IPS-15b (cell line): ENCODE data around the gene SPATA3.

ENCODE experiments used
- H3K27me3 ChIP-seq: one replicate; pipeline ENCODE4 v1.6.1; 2013; ENCODE audit warnings: low read length; ENCODE audit not compliant: control insufficient read depth, insufficient read depth
- H3K36me3 ChIP-seq: one replicate; pipeline ENCODE4 v1.6.1; 2013; ENCODE audit warnings: low read length; ENCODE audit not compliant: control insufficient read depth, insufficient read depth
- H3K4me1 ChIP-seq: one replicate; pipeline ENCODE4 v1.6.1; 2013; ENCODE audit warnings: mild to moderate bottlenecking, low read length; ENCODE audit not compliant: control insufficient read depth, insufficient read depth
- H3K4me3 ChIP-seq: one replicate; pipeline ENCODE4 v1.5.1; 2013; ENCODE audit warnings: low read depth, low read length
- H3K9ac ChIP-seq: one replicate; pipeline ENCODE4 v1.6.1; 2013; ENCODE audit warnings: low read depth, mild to moderate bottlenecking, low read length
- H3K9me3 ChIP-seq: one replicate; pipeline ENCODE4 v1.6.1; 2013; ENCODE audit warnings: mild to moderate bottlenecking, low read length; ENCODE audit not compliant: control insufficient read depth, insufficient read depth

The SPATA3 gene

DNA sequence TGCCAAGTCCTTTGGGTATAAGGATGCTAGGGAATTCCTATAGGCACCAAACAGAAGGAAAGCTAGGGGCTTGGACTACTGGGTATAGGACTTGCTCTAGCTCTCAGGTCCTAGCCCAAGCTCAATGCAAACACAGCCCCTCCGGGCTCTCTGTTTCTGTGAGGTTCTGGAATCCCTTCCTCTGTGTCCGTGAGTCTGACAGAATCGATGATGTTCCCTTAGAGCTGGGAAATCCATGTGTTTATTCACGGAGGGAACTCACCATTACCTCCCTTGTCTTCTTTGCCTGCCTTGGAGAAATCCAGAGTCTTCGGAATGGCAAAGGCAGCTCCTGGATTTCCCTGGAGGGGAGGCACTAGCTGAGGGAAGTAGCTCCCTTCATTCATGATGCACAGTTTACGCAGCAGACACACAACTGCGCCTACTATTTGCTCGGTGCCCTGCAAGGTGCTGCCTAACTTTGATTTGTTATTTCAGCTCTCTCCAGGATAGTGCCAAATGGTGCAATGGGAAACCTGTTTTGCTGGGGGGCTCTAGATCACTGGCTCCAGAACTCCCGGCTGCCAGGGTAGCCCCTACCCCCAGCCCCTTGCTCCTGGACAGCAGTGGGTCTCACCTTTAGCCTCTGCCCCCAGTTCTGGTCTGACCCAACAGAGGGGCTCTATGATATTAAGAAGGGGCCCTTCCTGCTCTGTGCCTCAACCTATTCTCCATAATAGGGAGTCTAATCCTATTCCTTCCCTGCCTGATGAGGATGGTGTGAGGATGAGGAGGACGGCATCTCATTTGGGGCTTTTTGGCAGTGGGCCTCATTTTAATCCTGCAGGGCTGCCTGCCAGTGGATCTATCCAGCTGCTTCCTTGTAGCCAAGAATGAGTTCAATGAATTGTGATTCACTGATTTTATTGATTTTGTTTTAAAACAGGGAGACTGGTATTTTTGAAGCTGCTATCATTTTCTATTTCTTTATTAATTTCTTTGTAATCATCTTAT, 52.3 kb downstream of the SPATA3 start:
- no peaks in the 10 kb centered on the region for H3K9me3 ChIP-seq
- no peaks in the 10 kb centered on the region for H3K4me1 ChIP-seq
- H3K36me3 ChIP-seq: no peaks in the 10 kb centered on the region
- no peak overlapping the region for H3K4me3 ChIP-seq
- H3K27me3 ChIP-seq: peaks cover 27% of the 10 kb centered on the region
- H3K9ac ChIP-seq: no peak overlapping the region

DNA sequence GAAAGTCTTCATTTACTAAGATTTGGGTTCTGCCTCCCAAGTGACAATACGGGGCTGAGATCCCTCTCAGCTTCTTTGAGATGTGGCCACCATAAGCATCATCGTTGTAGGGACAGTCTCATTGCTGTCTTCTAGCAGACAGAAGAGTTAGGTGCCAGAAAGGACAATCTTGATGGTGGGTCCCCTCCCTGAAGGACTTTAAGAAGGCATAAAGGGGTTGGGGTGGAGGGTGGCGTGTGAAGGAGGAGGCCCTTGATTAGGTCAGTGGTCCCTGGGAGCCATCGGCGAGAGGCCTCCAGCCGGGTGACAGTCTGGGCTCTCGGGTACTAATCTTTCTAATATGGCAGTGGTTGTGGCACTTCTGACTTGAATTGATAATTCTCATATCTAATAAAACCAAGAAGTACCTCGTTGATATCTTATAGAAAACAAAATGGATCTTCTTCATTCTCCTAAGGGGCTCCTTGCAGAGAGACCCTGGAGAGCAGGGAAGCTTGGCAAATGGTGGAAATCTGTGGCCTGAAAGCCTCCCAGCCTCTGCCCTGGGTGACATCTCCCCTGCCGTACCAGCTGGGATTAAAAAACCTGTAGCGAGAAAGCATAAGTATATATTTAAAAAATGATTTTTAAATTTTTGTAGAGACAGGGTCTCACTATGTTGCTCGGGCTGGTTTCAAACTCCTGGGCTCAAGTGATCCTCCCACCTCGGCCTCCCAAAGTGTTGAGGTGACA, 53.5 kb downstream of the SPATA3 start:
- Histone ChIP-seq H3K4me1 (no peaks in the 10 kb centered on the region), H3K27me3 (peaks cover 40% of the 10 kb centered on the region), H3K9me3 (no peaks in the 10 kb centered on the region), H3K36me3 (no peaks in the 10 kb centered on the region), H3K4me3 (no peak overlapping the region), H3K9ac (no peak overlapping the region)

DNA sequence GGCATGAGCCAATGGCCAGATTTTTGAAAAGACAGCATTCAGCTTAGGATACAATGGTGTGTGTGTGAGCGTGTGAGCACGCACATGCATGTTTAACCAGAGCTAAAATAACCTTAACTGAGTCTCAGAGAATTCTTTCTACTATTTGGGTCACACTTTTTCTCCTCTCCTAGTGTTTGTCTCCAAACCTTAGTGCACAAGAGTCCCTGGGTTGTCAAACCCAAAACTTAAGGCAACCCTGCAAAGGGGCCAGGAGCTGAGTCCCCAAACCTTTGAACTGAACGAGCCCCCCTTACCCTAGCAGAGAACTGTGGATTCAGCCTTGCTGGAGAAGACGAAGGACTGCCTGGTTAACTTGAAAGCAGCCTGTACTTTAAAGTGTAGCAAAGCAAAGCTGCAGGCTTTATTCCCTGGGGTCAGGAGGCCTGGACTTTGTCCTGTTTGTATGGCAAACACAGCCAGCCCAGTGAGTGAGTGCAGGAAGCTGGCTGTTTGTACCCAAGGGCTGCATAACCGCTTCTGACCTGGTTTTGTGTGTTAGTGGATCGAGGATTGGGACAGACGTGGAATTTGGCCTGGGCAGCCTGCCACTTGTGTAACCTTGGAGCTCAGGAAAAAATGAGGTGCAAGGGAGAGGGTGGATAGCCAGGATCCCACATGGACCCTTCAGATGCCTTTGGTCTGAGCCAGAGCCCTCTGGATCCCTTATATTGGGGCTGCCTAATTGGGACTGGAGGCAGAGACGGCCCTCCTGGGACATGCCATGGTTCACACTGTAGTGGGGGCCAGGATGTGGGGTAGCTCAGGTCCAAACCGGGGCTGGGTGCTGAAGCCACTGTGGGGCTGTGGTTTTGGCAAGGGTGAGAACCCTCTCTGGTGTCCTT, 54.3 kb downstream of the SPATA3 start:
- Histone ChIP-seq H3K9me3 (no peaks in the 10 kb centered on the region), H3K9ac (no peak overlapping the region), H3K36me3 (no peaks in the 10 kb centered on the region), H3K27me3 (peaks cover 41% of the 10 kb centered on the region), H3K4me3 (no peak overlapping the region), H3K4me1 (no peaks in the 10 kb centered on the region)

DNA sequence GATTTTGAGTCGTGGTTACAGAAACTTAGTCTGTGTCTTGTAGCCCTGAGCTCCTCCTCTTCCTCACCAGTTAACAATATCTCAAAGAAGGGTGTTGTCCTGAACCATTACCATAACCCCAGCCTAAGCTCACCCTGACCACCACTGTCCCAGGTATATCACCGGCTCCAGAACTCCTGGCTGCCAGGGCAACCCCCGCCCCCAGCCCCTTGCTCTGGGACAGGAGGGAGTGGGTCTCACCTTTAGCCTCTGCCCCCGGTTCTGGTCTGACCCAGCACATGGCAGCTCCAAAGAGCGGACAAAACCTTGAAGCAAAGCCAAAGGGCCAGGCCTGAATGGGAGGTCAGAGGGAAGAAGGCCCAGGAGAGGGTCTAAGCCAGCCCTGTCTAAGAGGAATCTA, 55.2 kb downstream of the SPATA3 start:
- H3K9me3 ChIP-seq: no peaks in the 10 kb centered on the region

DNA sequence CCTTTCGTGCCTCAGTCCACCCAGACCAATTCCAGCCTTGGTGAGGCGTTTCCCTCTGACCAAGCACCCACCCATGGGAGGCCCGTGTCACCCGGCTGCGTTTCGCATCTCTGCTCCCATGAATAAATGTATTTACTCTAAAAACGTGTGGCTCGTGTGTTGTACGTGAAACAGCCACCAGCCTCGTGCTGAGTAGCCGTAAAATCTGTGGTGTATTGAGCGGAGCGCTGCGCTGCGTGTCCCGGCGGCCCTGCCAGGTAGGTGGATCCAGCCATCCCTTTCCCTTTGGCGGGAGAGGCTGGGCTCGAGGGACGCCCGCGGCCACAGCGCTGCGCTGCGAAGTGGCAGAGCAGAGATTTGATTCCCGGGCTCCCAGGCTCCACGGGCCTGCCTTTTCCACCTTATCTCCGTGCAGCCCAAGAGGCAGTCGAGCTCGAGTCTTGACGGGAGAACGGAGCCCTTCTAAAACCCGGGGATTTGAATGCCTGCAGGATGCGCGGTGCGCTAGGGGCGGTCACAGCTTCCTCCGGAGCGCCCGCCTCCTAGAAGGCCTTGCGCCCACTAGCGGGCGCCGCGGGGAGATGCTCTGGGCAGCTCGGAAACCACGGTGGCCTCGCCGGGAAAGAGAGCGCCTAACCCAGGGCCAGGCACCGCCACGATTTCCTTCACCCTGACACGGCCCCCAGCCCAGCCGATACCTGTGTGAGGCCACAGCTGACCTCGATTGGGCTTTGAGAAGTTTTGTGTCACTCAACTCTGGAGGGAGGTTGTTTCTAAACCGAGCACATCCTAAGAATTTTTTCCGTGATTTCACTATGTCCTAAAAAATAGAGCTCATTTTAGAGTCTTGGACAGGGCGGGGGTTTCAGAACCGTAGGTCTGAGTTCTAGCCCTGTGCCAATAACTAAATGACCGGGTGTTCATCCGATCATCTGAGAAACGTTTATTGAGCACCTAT, 56.9 kb downstream of the SPATA3 start:
- Histone ChIP-seq H3K9me3 (no peaks in the 10 kb centered on the region), H3K27me3 (peaks cover 41% of the 10 kb centered on the region), H3K36me3 (no peaks in the 10 kb centered on the region), H3K9ac (no peak overlapping the region), H3K4me3 (peak overlapping the region; percentile 57), H3K4me1 (no peaks in the 10 kb centered on the region)

More for the DNA sequence above, 55.2 kb downstream of the SPATA3 start:
- no peaks in the 10 kb centered on the region for H3K36me3 ChIP-seq
- H3K4me3 ChIP-seq: no peak overlapping the region
- no peak overlapping the region for H3K9ac ChIP-seq
- H3K27me3 ChIP-seq: peaks cover 41% of the 10 kb centered on the region
- no peaks in the 10 kb centered on the region for H3K4me1 ChIP-seq

DNA sequence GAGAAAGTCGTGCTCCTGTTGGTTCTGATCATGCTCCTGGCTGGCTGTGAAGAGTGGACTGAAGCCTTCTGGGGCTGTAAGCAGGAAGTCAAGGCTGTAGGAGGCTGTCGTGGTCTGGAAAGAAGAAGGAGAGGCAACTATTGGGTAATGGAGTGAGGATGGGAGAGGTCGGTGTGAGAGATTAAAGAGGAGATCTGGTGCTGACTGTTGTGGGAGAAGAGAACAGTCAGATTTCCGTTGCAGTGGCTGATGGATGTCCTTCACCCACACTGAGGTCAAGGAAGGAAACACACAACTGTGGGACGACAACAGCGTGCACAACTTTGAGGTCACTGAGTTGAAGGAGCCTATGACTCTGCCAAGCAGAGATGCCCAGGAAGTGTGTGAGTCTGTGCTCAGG, 57.9 kb downstream of the SPATA3 start:
- no peaks in the 10 kb centered on the region for H3K36me3 ChIP-seq
- peaks cover 41% of the 10 kb centered on the region for H3K27me3 ChIP-seq
- H3K4me1 ChIP-seq: peaks cover 5% of the 10 kb centered on the region
- H3K9ac ChIP-seq: no peak overlapping the region
- no peaks in the 10 kb centered on the region for H3K9me3 ChIP-seq
- H3K4me3 ChIP-seq: no peak overlapping the region

DNA sequence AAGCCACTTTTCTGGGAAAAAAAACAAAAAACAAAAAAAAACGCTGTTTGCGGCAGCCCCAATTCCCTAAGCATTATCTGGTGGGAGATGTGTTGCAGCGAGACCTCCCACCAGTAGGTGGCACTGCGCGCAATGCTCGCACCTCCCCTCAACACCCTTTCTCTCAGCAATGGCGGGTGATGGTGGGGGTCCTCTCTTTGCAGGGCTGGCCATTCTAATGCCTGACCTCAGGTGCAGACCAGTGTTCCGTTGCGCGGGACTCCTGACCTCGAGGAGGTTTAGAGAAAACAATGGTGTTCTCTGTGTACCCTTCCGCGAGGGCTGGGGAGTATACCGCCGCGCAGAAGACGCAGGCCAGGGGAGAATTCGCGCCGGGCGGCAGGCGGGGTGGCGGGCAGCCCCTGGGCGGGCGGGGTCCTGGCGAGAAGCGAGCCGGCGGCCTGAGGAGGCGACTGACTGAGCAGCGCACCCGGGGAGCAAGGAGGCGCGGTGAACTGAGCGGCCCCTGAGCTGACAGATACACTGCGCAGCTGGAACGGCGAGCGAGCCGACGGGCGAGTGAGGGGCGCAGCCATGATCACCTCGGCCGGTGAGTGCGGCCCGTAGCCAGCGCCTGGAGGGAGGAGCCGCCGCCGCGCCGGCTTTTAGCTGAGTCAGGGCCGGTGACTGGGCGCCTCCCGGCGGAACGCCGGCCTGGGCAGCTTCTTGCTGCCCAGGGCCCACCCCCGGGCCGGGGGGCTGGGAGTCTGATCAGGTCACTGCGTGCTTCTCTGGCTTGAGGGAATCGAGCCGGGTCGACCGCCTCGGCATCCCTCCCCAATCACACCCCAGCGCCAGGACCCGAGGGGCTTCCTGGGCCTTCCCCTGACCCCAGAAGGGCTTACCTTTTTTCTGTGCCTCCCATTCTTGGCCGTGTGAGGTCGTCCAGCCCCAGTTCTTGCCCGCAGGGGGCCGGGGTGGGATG, 60.8 kb downstream of the SPATA3 start, which contains the start of gene PSMD1:
PSMD1 (plus strand) TSS at position 415 of the 964 bp plus-strand sequence; CDS start at position 574, 159 bp downstream.
- H3K9ac ChIP-seq: peak within 1 kb of the TSS; percentile 95
- H3K4me1 ChIP-seq: peaks cover 5% of the 10 kb centered on the region
- H3K27me3 ChIP-seq: peaks cover 24% of the 10 kb centered on the region
- H3K36me3 ChIP-seq: no peaks in the 10 kb centered on the region
- H3K4me3 ChIP-seq: peak within 1 kb of the TSS; percentile 91
- no peaks in the 10 kb centered on the region for H3K9me3 ChIP-seq

DNA sequence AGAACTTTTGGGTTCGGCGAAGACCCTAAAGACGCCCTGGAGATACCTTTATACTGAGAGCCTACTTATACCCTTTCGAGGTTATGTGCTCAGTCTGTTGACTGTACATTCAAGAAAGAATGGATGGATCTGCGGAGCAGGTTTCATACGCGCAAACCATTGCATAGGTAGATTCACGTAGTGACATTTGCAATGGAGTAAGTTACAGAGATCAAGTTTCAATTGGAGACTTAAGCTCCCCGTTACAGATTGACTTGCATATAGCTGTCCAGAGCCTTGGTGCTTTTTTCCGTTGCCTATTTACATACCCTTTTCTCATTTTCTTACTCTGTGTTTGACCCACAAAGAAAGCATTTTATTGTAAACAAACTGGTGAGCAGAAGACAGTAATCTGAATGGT, 61.7 kb downstream of the SPATA3 start:
- peaks cover 5% of the 10 kb centered on the region for H3K4me1 ChIP-seq

More for the DNA sequence above, 61.7 kb downstream of the SPATA3 start:
- Histone ChIP-seq H3K4me3 (peak overlapping the region; percentile 91), H3K9me3 (no peaks in the 10 kb centered on the region), H3K27me3 (peaks cover 16% of the 10 kb centered on the region), H3K9ac (peak overlapping the region; percentile 95), H3K36me3 (no peaks in the 10 kb centered on the region)
